Measurements from ENCODE around the gene GET4.
"Not testable (repeated sequence)": the region's sequence is repeated elsewhere in the genome, so short reads cannot be mapped to it uniquely, and the experiment has no call there.

The GET4 gene

GRCh38 chr7:906776-907157 is 30.4 kb downstream of the GET4 start:
- in situ Hi-C loops (cut with HindIII; ENCODE audit: low sequenced_read_pairs): no loop called here

GRCh38 chr7:907158-907980 is 31.0 kb downstream of the GET4 start:
- DNase-seq (ENCODE audit: low read depth): no peak
- TF ChIP-seq CTCF (IDR thresholded peaks at IDR 0.05; ENCODE audit: low read depth, low read length, missing control alignments): no peak
- no peak overlapping the region for H3K4me3 ChIP-seq (ENCODE audit: low read depth, low read length)
- in situ Hi-C loops (cut with HindIII; ENCODE audit: low sequenced_read_pairs): no loop called here

More at GRCh38 chr7:906776-907157, 30.4 kb downstream of the GET4 start:
- DNase-seq (ENCODE audit: low read depth): no peak
- no peak overlapping the region for H3K4me3 ChIP-seq (ENCODE audit: low read depth, low read length)
- TF ChIP-seq CTCF (IDR thresholded peaks at IDR 0.05; ENCODE audit: low read depth, low read length, missing control alignments): no peak

- in situ Hi-C loops (cut with HindIII; ENCODE audit: low sequenced_read_pairs): no loop called here
- no peak overlapping the region for H3K4me3 ChIP-seq (ENCODE audit: low read depth, low read length)
- no peak for DNase-seq (ENCODE audit: low read depth)
- TF ChIP-seq CTCF (IDR thresholded peaks at IDR 0.05; ENCODE audit: low read depth, low read length, missing control alignments): no peak
These were observed 31.8 kb downstream of the GET4 start for GRCh38 chr7:908159-908581.

GRCh38 chr7:908591-909357 is 32.4 kb downstream of the GET4 start:
- H3K4me3 ChIP-seq (ENCODE audit: low read depth, low read length); DNase-seq (ENCODE audit: low read depth); in situ Hi-C loops (cut with HindIII; ENCODE audit: low sequenced_read_pairs): not testable (repeated sequence)
- peak; percentile 68 for TF ChIP-seq CTCF (IDR thresholded peaks at IDR 0.05; ENCODE audit: low read depth, low read length, missing control alignments)

- in situ Hi-C loops (cut with HindIII; ENCODE audit: low sequenced_read_pairs): no loop called here
- TF ChIP-seq CTCF (IDR thresholded peaks at IDR 0.05; ENCODE audit: low read depth, low read length, missing control alignments): no peak
- no peak for DNase-seq (ENCODE audit: low read depth)
- peak overlapping the region; percentile 7 for H3K4me3 ChIP-seq (ENCODE audit: low read depth, low read length)
These were observed 33.3 kb downstream of the GET4 start for GRCh38 chr7:909358-910329.

- H3K4me3 ChIP-seq (ENCODE audit: low read depth, low read length): no peak overlapping the region
- no peak for TF ChIP-seq CTCF (IDR thresholded peaks at IDR 0.05; ENCODE audit: low read depth, low read length, missing control alignments)
- in situ Hi-C loops (cut with HindIII; ENCODE audit: low sequenced_read_pairs): no loop called here
- DNase-seq (ENCODE audit: low read depth): no peak
These were observed 34.1 kb downstream of the GET4 start for GRCh38 chr7:910441-910861.
